H54 (cell line): Measurements from ENCODE around the gene FRYL.

Experiments used
- DNase-seq: peaks from one replicate; pipeline ENCODE4 v3.0.0; 2011; ENCODE audit warnings: low spot score, mixed read lengths; ENCODE audit not compliant: insufficient read length
- FAIRE-seq: peaks from 3 replicates; lab custom pipeline; 2011; peaks lifted over from hg19 to GRCh38; lab: Jason Lieb, UNC
- POLR2A ChIP-seq: IDR thresholded peaks from 2 replicates; pipeline ENCODE4 v1.6.1; 2011; ENCODE audit warnings: low read depth, mild to moderate bottlenecking, low read length

Gene FRYL

GRCh38 chr4:48558026-48558425, 222.1 kb downstream of the FRYL start:
- TF ChIP-seq POLR2A = no peak
- DNase-seq (no peak), FAIRE-seq (no peak)

- TF ChIP-seq POLR2A = no peak
- no peak for DNase-seq
- FAIRE-seq = no peak
Measured at GRCh38 chr4:48557478-48557877, 222.6 kb downstream of the FRYL start.

- FAIRE-seq = no peak
- no peak for DNase-seq
- TF ChIP-seq POLR2A = no peak
Measured at GRCh38 chr4:48556268-48556667, 223.8 kb downstream of the FRYL start.

GRCh38 chr4:48554606-48555005, 225.5 kb downstream of the FRYL start:
- DNase-seq (no peak), FAIRE-seq (no peak)
- no peak for TF ChIP-seq POLR2A

- TF ChIP-seq POLR2A = no peak
- DNase-seq (no peak), FAIRE-seq (no peak)
Measured at GRCh38 chr4:48553720-48554119, 226.4 kb downstream of the FRYL start.

- no peak for DNase-seq
- no peak for FAIRE-seq
- no peak for TF ChIP-seq POLR2A
Measured at GRCh38 chr4:48546336-48546735, 233.7 kb downstream of the FRYL start.

- FAIRE-seq (no peak), DNase-seq (no peak)
Measured at GRCh38 chr4:48543796-48544195, 236.3 kb downstream of the FRYL start.

GRCh38 chr4:48542888-48543287, 237.2 kb downstream of the FRYL start:
- FAIRE-seq (no peak), DNase-seq (no peak)
- TF ChIP-seq POLR2A = no peak

More at GRCh38 chr4:48543796-48544195, 236.3 kb downstream of the FRYL start:
- no peak for TF ChIP-seq POLR2A

- DNase-seq = no peak
- no peak for FAIRE-seq
Measured at GRCh38 chr4:48539597-48539996, 240.5 kb downstream of the FRYL start.

GRCh38 chr4:48538358-48538757, 241.7 kb downstream of the FRYL start:
- no peak for DNase-seq
- no peak for TF ChIP-seq POLR2A
- FAIRE-seq = no peak

More at GRCh38 chr4:48539597-48539996, 240.5 kb downstream of the FRYL start:
- no peak for TF ChIP-seq POLR2A

GRCh38 chr4:48526406-48526805, 253.7 kb downstream of the FRYL start:
- no peak for DNase-seq
- TF ChIP-seq POLR2A = no peak
- FAIRE-seq = no peak

GRCh38 chr4:48518143-48518542, 261.9 kb downstream of the FRYL start:
- FAIRE-seq (no peak), DNase-seq (no peak)
- TF ChIP-seq POLR2A = no peak

GRCh38 chr4:48509543-48509942, 270.5 kb downstream of the FRYL start:
- DNase-seq (no peak), FAIRE-seq (no peak)
- no peak for TF ChIP-seq POLR2A

- no peak for TF ChIP-seq POLR2A
- FAIRE-seq = no peak
- DNase-seq = no peak
Measured at GRCh38 chr4:48506716-48507115, 273.4 kb downstream of the FRYL start.

GRCh38 chr4:48504352-48504751, 275.7 kb downstream of the FRYL start:
- no peak for TF ChIP-seq POLR2A
- FAIRE-seq (no peak), DNase-seq (no peak)

GRCh38 chr4:48504026-48504330, 276.1 kb downstream of the FRYL start:
- FAIRE-seq (no peak), DNase-seq (no peak)
- TF ChIP-seq POLR2A = no peak
